GM12872 (cell line): ENCODE results near the gene ABCA4.

Experiments
- TF ChIP-seq, protein P1 (sequence below): IDR thresholded peaks from 3 replicates; pipeline ENCODE4 v1.5.1; 2011; ENCODE audit warnings: low read depth, mild to moderate bottlenecking, low read length, moderate library complexity; ENCODE audit not compliant: insufficient read depth

Gene ABCA4

GRCh38 chr1:94130851-94131595, 10.1 kb upstream of the ABCA4 start:
- TF ChIP-seq, protein P1, sequence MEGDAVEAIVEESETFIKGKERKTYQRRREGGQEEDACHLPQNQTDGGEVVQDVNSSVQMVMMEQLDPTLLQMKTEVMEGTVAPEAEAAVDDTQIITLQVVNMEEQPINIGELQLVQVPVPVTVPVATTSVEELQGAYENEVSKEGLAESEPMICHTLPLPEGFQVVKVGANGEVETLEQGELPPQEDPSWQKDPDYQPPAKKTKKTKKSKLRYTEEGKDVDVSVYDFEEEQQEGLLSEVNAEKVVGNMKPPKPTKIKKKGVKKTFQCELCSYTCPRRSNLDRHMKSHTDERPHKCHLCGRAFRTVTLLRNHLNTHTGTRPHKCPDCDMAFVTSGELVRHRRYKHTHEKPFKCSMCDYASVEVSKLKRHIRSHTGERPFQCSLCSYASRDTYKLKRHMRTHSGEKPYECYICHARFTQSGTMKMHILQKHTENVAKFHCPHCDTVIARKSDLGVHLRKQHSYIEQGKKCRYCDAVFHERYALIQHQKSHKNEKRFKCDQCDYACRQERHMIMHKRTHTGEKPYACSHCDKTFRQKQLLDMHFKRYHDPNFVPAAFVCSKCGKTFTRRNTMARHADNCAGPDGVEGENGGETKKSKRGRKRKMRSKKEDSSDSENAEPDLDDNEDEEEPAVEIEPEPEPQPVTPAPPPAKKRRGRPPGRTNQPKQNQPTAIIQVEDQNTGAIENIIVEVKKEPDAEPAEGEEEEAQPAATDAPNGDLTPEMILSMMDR = no peak

- TF ChIP-seq, protein P1 = no peak
These were observed 5.7 kb upstream of the ABCA4 start for GRCh38 chr1:94126651-94127050.

DNA sequence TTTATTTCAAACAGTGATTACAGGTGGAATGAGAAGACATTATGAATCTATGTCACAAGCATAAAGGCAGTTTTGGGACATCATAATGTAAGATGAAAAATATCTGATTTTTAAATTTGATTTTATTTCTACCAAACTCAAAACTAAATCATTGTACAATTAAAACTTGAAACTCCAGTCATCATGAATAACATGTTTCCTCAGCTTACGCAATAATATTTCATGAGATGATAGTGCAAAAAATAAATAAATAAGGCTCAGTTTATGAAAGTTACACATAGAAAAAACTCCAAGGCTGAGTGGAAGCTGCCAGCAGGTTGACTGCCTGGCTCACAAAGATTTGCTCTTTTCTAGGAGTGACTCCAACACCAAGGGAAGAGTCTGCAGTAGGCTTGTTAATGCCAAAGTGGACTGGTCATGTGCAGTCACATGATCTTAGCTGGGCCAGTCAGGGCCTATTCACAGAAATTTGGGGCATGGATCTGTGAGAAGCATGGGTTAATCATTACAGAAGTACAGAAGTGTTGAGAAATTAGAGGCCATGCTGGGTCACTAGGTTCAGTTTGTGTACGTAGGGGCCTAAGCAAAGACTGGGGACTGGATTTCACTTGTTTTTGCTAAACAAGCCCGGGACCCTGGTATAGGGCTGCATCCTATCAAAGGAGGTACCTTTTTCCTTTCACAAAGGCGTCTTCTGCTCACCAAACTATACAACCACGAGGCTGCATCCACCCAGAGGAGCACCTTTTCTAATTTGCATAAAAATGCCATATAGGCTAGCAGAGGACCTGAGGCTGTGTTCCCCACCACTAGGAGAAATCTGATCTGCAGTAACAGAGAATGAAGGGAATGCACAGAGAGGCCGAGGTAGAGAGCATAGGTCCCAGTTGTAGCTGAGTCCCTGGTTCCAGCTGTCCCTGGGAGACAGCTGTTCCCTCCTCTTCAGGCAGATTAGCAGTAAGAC, 4.9 kb upstream of the ABCA4 start:
- TF ChIP-seq, protein P1 = no peak

- TF ChIP-seq, protein P1 = no peak
These were observed 3.6 kb upstream of the ABCA4 start for GRCh38 chr1:94124538-94124937.

GRCh38 chr1:94122201-94122970, 1.4 kb upstream of the ABCA4 start:
- TF ChIP-seq, protein P1 = no peak

DNA sequence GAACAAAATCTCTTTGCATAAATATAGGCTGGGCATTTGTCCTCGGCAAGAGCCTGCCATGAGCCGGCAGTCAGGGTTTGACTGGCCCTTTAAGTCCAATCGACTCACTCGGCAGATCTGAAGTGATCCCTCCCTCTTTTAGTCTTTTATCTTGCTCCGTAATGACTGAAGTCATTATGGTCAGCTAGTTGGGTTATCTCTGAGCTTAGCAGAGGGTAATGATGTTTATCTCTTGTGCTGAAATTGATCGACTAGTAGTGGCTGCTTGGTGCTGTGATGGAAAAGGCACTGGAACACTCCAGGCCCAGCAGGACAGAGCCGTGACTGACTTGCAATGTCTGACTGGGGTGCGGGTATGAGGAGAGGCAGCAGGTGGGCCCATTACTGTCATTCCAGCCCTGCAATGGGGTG, 468 bp upstream of the ABCA4 start:
- TF ChIP-seq, protein P1 = no peak

DNA sequence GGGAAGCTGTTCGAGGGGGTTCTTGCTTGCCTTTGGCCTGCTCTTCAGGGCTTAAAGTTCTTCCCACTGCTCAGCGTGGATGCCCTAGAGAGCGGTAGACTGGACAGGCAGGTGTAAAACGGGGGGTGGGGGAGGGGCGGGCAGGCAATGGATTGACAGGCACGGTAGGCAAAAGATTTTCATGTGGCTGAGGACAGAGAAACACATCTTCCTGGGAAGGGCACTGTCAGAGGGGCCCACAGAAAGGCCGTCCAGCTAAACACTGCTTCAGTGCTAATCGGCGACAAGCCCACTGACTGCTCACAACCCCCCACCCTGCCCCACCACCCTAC, 412 bp downstream of the ABCA4 start:
- TF ChIP-seq, protein P1 = no peak
